Stimulated activated naive CD8-positive, alpha-beta T cell treated with anti-CD3 and anti-CD28 coated beads, Interleukin-15, Interleukin-2, amounts not matched to agents 100 U/mL and 50 U/mL, for 24 hours (primary cell): Measurements from ENCODE around the gene ITPRIPL1.
"Not testable (repeated sequence)": the region's sequence is repeated elsewhere in the genome, so short reads cannot be mapped to it uniquely, and the experiment has no call there.

Experiments
- ATAC-seq: fragments of 150-1000 bp; cut with Tn5 transposase; one replicate; pipeline ENCODE4 v1.10.0; 2021
- DNase-seq: peaks from one replicate; pipeline ENCODE4 v3.0.0; 2021

ITPRIPL1 gene

GRCh38 chr2:96325041-96325883 is at the start of gene ITPRIPL1:
Gene ITPRIPL1 (plus strand): TSS chr2:96325317. CDS start chr2:96325840, 523 bp downstream.
- DNase-seq (peak; percentile 65), ATAC-seq (peak; percentile 25)

GRCh38 chr2:96276787-96277499 is 48.2 kb upstream of the ITPRIPL1 start:
- DNase-seq (no peak), ATAC-seq (no peak)

GRCh38 chr2:96287273-96287856 is 37.8 kb upstream of the ITPRIPL1 start:
- no peak for DNase-seq
- no peak for ATAC-seq

GRCh38 chr2:96291751-96292150 is 33.4 kb upstream of the ITPRIPL1 start:
- ATAC-seq, result no peak

GRCh38 chr2:96294271-96294670 is 30.8 kb upstream of the ITPRIPL1 start:
- not testable (repeated sequence) for ATAC-seq, DNase-seq

More at GRCh38 chr2:96291751-96292150, 33.4 kb upstream of the ITPRIPL1 start:
- no peak for DNase-seq

GRCh38 chr2:96296925-96297324 is 28.2 kb upstream of the ITPRIPL1 start:
- ATAC-seq, result no peak
- DNase-seq, result no peak

GRCh38 chr2:96301865-96302264 is 23.3 kb upstream of the ITPRIPL1 start:
- DNase-seq (no peak), ATAC-seq (no peak)

GRCh38 chr2:96304606-96305005 is 20.5 kb upstream of the ITPRIPL1 start:
- DNase-seq, result no peak
- no peak for ATAC-seq

- peak; percentile 99 for ATAC-seq
- peak; percentile 94 for DNase-seq
These were observed 19.8 kb upstream of the ITPRIPL1 start, which contains the start of gene SNRNP200 for GRCh38 chr2:96305091-96305978. Gene SNRNP200 (minus strand): TSS chr2:96305546. CDS start chr2:96305437, 109 bp downstream.

GRCh38 chr2:96305979-96306308 is 19.2 kb upstream of the ITPRIPL1 start:
- ATAC-seq, result no peak
- DNase-seq, result peak; percentile 20

GRCh38 chr2:96306370-96306769 is 18.7 kb upstream of the ITPRIPL1 start:
- no peak for ATAC-seq
- DNase-seq, result no peak

GRCh38 chr2:96308248-96308647 is 16.9 kb upstream of the ITPRIPL1 start:
- ATAC-seq, result no peak
- DNase-seq, result no peak

- DNase-seq, result no peak
- ATAC-seq, result no peak
These were observed 10.1 kb upstream of the ITPRIPL1 start for GRCh38 chr2:96315005-96315399.

GRCh38 chr2:96315400-96316071 is 9.6 kb upstream of the ITPRIPL1 start:
- ATAC-seq (no peak), DNase-seq (peak; percentile 41)

GRCh38 chr2:96316999-96317398 is 8.1 kb upstream of the ITPRIPL1 start:
- no peak for DNase-seq
- ATAC-seq, result no peak

- DNase-seq (no peak), ATAC-seq (no peak)
These were observed 7.5 kb upstream of the ITPRIPL1 start for GRCh38 chr2:96317584-96317997.

GRCh38 chr2:96318723-96319122 is 6.4 kb upstream of the ITPRIPL1 start:
- ATAC-seq (no peak), DNase-seq (no peak)

GRCh38 chr2:96319396-96319795 is 5.7 kb upstream of the ITPRIPL1 start:
- no peak for DNase-seq
- no peak for ATAC-seq

GRCh38 chr2:96320326-96320725 is 4.8 kb upstream of the ITPRIPL1 start:
- DNase-seq, result no peak
- ATAC-seq, result no peak

- ATAC-seq, result peak; percentile 10
- DNase-seq, result peak; percentile 51
These were observed 4.1 kb upstream of the ITPRIPL1 start for GRCh38 chr2:96320728-96321622.
